Forelimb muscle (tissue), 1 donor: ENCODE results near the gene ERC2. TPM values are rescaled to one million over a fixed set of nuclear protein-coding genes. Genes with fewer than 3 reads are reported as not detected.
"Not testable (repeated sequence)": the region's sequence is repeated elsewhere in the genome, so short reads cannot be mapped to it uniquely, and the experiment has no call there.

Experiments used
- DNase-seq: peaks from one replicate; pipeline ENCODE4 v3.0.0-alpha.2; 2013; ENCODE audit warnings: low read depth
- polyA plus RNA-seq: library from polyadenylated mRNA; unstranded; fragments of 120-200 nt; gene quantifications from one replicate; pipeline ENCODE4 v1.2.1, GENCODE V29; 2013; ENCODE audit not compliant: insufficient read length

Gene ERC2
- polyA plus RNA-seq, 1 donor: 1.2 TPM

GRCh38 chr3:55884491-55885285, 583.6 kb downstream of the ERC2 start:
- DNase-seq: no peak

GRCh38 chr3:55884066-55884465, 584.2 kb downstream of the ERC2 start:
- DNase-seq: no peak

- no peak for DNase-seq
Observed at GRCh38 chr3:55882006-55882405, 586.3 kb downstream of the ERC2 start.

- DNase-seq: no peak
Observed at GRCh38 chr3:55880357-55880756, 587.9 kb downstream of the ERC2 start.

- DNase-seq: no peak
Observed at GRCh38 chr3:55879901-55880331, 588.4 kb downstream of the ERC2 start.

GRCh38 chr3:55877703-55878102, 590.6 kb downstream of the ERC2 start:
- DNase-seq: no peak

- DNase-seq: no peak
Observed at GRCh38 chr3:55876560-55876959, 591.7 kb downstream of the ERC2 start.

- no peak for DNase-seq
Observed at GRCh38 chr3:55875113-55875512, 593.2 kb downstream of the ERC2 start.

GRCh38 chr3:55873523-55874254, 594.6 kb downstream of the ERC2 start:
- no peak for DNase-seq

GRCh38 chr3:55870594-55870993, 597.7 kb downstream of the ERC2 start:
- no peak for DNase-seq

- DNase-seq: no peak
Observed at GRCh38 chr3:55868347-55868746, 599.9 kb downstream of the ERC2 start.

- DNase-seq: no peak
Observed at GRCh38 chr3:55863028-55863427, 605.2 kb downstream of the ERC2 start.

GRCh38 chr3:55860049-55860721, 608.1 kb downstream of the ERC2 start:
- no peak for DNase-seq

- DNase-seq: no peak
Observed at GRCh38 chr3:55859305-55859704, 609.0 kb downstream of the ERC2 start.

GRCh38 chr3:55858727-55859126, 609.5 kb downstream of the ERC2 start:
- no peak for DNase-seq

GRCh38 chr3:55858302-55858701, 610.0 kb downstream of the ERC2 start:
- no peak for DNase-seq

- DNase-seq: no peak
Observed at GRCh38 chr3:55857633-55858032, 610.6 kb downstream of the ERC2 start.

- DNase-seq: no peak
Observed at GRCh38 chr3:55855311-55855710, 613.0 kb downstream of the ERC2 start.

GRCh38 chr3:55854494-55854893, 613.8 kb downstream of the ERC2 start:
- DNase-seq: no peak

GRCh38 chr3:55852326-55852725, 615.9 kb downstream of the ERC2 start:
- DNase-seq: no peak

GRCh38 chr3:55842204-55842603, 626.1 kb downstream of the ERC2 start:
- DNase-seq: no peak

- DNase-seq: not testable (repeated sequence)
Observed at GRCh38 chr3:55831876-55832275, 636.4 kb downstream of the ERC2 start.

- DNase-seq: no peak
Observed at GRCh38 chr3:55828712-55829111, 639.6 kb downstream of the ERC2 start.
